AG09309 (cell line): Measurements from ENCODE around the gene PREX1.

Source experiments
- DNase-seq: peaks from one replicate; pipeline ENCODE4 v3.0.0-alpha.2; 2010; ENCODE audit warnings: low read depth
- H3K4me3 ChIP-seq: 2 replicates; pipeline ENCODE4 v1.5.1; 2011; ENCODE audit warnings: mild to moderate bottlenecking, low read depth, low read length, moderate library complexity; ENCODE audit not compliant: control insufficient read depth
- TF ChIP-seq, protein P1 (sequence below): IDR thresholded peaks from 2 replicates; pipeline ENCODE4 v1.5.1; 2011; ENCODE audit warnings: mild to moderate bottlenecking, low read depth, low read length, inconsistent platforms; ENCODE audit not compliant: insufficient read depth, control insufficient read depth; ENCODE audit errors: missing control alignments

PREX1 gene

DNA sequence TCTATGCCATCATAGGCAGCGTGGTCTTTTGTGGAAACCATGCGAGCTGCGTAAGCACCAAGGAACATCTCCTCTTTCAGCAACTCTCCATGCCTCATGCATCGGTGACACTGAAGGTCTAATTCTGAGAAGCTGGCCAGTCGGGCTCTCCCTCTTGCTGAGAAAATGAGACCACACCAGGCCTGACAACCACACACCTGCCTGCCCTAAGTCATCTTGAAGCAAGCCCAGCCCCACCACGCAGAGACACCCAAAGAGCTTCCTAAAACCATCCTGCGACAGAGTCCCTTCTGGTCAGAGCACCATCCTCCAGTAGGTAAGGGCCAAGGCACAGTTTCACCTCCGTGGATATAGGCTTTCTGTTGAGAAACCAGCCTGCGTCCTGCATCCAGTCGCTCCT is 26.6 kb downstream of the PREX1 start:
- DNase-seq, result no peak
- no peak overlapping the region for H3K4me3 ChIP-seq
- TF ChIP-seq, protein P1, sequence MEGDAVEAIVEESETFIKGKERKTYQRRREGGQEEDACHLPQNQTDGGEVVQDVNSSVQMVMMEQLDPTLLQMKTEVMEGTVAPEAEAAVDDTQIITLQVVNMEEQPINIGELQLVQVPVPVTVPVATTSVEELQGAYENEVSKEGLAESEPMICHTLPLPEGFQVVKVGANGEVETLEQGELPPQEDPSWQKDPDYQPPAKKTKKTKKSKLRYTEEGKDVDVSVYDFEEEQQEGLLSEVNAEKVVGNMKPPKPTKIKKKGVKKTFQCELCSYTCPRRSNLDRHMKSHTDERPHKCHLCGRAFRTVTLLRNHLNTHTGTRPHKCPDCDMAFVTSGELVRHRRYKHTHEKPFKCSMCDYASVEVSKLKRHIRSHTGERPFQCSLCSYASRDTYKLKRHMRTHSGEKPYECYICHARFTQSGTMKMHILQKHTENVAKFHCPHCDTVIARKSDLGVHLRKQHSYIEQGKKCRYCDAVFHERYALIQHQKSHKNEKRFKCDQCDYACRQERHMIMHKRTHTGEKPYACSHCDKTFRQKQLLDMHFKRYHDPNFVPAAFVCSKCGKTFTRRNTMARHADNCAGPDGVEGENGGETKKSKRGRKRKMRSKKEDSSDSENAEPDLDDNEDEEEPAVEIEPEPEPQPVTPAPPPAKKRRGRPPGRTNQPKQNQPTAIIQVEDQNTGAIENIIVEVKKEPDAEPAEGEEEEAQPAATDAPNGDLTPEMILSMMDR, result no peak

DNA sequence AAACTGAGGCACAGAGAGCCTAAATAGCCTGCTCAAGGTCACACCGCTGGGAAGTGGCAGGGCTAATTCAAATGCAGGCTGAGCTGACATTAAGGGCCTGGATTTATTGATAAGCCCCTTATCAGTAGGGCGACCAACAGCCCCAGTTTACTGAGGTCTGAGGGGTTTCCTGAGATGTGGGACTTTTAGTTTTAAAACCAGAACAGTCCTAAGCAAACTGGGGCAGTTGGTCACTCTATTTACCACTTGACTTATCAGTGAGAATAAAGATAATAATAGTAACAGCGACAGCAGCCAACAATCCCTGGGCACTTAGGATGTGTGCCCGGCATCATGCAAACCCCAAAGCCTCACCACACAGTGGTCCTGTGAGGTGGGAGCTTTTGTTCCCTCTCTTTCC is 27.6 kb downstream of the PREX1 start:
- no peak for DNase-seq
- no peak overlapping the region for H3K4me3 ChIP-seq
- TF ChIP-seq, protein P1, result no peak

DNA sequence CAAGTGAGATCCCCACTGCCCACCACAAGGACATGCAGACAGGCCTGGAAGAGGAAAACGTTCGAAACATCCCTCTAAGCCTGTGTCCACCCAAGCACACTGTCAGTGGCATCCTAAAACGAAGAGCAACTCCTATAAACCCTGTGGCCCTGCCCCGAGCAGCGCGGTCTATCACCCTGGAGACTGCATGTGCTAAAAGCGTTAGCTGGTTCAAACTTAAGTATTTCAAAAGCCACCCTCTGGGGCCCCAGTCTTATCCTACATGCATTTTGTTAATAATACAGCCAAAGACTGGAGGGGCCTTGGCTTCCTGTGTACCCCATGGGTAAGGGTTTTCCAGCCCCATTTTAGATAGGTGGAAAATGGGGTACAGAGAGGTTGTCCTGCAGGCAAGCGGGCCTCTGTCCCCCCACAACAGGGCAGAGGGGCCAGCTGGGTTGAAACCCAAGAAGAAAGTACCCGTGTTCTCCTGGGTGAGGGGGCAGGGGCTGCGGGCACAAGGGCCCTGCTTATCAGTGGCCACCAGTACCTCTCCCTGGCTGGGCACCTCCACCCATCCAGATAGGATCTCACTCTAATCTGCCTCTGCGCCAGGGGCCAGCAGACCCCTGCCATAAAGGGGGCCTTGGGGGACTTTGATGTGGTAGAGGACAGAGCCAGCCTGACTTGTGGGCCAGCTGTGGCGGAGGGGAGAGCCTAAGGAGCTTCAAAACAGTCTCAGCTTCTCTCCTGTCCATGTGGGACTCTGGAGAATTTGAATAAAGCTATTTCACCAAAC is 28.3 kb downstream of the PREX1 start:
- DNase-seq, result no peak
- TF ChIP-seq, protein P1, result no peak
- H3K4me3 ChIP-seq, result no peak overlapping the region

DNA sequence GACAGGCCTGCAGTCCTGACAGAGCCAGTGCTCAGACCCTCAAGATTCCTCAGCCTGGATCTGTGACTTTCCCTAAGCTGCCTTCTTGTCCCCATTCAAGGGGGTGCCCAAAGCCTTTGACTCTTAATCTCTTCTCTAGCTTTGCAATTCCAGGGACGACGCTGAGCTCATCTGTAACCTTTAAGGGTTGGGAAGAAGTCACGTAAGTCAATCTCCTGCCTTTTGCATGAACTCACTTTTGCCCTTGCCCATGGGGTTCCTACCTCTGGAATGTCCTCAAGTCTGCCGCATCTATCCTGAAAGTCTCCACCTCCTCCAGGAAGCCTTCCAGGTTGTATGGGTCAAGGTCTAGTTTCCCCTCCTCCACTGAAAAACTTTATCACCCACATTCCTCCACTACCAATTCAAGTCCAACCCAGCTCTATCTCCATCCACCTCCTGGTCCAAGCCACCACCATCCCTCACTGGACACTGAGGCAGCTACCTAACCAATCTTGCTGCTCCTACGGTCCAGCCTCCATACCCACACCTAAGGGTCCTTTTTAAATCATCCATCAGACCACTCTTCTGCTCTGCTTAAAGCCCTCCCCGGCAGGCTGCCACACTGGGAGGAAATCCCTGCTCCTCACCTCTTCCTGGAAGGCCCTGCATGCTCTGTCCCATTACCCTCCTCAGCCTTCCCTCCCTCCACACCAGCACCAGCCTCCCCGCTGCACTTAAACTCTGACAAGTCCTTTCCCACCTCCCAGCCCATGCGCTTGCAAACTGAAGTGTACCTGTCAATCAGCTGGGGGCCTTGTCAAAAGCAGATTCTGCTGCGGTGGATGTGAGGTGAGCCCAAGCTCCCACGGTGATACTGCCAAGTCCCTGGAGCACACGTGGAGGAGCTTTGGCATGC is 29.7 kb downstream of the PREX1 start:
- DNase-seq, result no peak
- no peak overlapping the region for H3K4me3 ChIP-seq
- TF ChIP-seq, protein P1, result no peak

DNA sequence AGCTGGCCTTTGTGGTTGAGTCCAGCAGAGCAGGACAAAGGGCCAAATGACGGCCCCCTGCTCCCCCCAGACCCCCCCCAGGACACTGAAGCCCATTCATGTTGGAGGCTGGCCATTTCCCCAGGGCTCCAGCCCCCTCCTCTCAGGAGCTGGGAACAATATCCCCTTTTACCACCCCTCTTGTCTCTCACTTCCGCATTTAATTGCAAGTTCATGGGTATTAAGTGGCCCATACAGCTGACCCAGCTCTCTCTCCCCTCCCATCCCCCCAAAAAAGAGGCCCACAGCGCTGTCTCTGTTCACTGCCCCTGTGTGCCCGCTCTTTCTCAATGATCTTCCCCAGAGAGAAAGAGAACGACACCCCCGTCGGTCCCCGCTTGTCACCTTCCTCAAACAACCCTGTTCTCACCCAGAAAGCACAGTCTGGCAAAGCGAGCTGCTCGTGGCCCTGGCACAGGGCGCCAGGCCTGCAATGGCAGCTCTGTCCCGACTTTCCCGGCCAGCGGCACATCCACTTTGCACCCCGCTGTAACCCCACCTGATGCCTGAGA is 30.4 kb downstream of the PREX1 start:
- TF ChIP-seq, protein P1, result no peak
- no peak overlapping the region for H3K4me3 ChIP-seq
- DNase-seq, result no peak

DNA sequence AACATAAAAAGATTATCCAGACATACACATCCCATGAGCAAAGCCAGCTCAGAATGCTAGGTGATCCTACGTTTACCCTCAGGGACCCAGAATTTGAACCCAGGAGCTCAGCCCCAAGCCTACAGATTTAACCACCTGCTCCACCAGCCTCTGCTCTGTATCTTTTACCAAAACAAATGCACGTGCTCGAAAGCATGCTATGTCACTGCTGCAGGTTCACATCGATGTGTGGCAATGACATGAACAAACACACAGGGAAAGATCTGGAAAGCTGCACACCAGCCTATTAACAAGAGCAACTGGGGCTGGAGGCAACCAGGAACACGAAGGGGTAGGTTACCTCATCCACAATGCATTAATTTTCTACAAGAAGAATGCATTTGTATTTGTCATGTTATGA is 32.1 kb downstream of the PREX1 start:
- no peak overlapping the region for H3K4me3 ChIP-seq
- TF ChIP-seq, protein P1, result no peak
- DNase-seq, result no peak
